Glomerular visceral epithelial cell (primary cell): ENCODE results near the gene JMJD6.

Experiments used
- DNase-seq: peaks from one replicate; pipeline ENCODE4 v3.0.0-alpha.2; 2016; ENCODE audit errors: extremely low spot score

The JMJD6 gene

GRCh38 chr17:76679239-76679638 lies 47.2 kb downstream of the JMJD6 start:
- DNase-seq, result no peak

DNA sequence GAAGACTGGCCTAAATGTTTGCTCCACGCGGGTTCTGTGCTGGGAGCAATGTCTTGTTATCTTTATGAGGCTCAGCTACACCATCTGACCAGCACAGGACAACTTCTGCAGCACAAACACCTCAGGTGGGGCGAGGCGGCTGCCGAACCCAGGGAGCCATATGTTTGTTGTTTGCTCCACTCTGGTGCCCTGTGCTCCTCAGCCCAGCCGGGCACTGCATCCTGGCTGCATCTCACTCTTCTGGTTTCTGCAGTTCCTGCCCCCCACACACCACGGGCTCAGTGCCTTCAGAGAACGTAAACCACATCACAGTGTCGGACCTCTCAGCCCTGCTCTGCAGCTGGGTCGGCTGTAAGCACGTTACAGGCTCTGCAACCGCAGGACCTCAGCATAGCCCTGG lies 48.1 kb downstream of the JMJD6 start:
- no peak for DNase-seq

DNA sequence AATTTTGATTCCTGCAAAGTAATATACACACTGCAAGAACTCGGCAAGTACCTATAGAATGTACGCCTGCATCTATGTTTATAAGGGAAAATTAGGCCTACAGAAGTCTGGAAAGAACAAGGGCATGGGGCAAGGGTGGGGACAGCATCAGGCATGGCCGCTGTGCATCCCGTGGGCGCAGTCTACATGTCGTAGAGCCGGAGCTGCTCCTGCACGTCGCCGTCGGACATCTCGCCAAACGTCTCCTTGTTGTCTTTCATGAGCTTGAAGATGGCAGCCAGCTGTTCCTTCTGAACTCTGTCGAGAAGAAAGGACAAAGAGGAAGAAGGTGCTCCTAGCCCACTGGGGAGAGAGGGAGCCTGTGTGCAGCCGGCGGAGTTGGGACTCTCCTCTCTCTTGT lies 49.0 kb downstream of the JMJD6 start:
- DNase-seq, result no peak

DNA sequence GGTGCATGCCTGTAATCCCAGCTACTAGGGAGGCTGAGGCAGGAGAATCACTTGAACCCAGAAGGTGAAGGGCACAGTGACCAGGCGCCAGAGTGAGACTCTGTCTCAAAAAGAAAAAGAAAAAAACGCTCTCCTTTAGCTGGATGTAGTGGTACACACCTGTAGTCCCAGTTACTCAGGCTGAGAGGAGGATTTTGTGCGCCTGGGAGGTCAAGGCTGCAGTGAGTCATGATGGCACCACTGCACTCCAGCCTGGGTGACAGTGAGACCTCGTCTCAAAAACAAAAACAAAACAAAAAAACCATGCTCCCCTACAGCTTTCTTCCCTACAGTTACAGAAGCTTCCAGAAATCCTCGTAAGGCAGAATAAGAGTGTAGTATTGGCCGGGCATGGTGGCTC lies 49.8 kb downstream of the JMJD6 start:
- DNase-seq, result no peak

GRCh38 chr17:76675648-76676047 lies 50.8 kb downstream of the JMJD6 start:
- no peak for DNase-seq

DNA sequence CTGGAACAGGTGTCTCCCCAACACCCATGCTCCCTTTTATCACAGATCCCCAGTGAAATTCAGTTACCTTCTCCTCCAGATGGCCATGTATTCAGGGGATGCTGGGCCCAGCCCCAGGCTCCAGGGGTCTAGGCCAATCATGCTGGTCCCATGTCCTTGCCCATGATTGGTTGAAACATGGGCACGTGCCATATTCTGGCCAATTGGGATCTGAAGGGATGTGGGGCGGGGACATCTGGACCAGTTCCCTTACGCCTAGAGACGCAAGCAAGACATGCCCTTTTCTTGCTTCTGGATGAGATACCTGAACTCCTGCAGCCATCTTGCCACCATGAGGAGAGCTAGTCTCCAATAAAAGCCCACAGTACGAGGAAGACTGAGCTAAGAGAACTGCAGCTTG lies 51.8 kb downstream of the JMJD6 start:
- no peak for DNase-seq

DNA sequence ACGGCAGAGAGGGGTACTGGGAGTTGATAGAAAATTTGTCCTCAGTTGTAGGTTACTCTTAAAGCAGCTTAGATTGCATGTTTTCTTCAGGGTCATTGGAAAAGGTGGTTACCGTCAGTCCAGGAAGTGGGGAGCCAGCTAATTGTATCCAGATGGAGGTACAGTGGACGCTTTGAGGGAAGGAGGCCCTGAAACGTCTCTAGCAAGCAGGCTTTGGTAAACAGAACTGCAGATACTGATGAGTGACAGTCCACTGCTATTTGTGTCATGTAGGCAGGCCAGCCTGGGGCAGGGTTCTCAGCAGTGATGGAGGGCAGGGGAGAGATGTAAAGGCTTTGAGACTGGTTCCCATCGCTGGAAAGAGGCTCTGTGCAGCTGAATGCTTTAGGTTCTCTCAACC lies 52.7 kb downstream of the JMJD6 start:
- DNase-seq, result no peak

GRCh38 chr17:76672892-76673291 lies 53.5 kb downstream of the JMJD6 start:
- DNase-seq, result no peak

DNA sequence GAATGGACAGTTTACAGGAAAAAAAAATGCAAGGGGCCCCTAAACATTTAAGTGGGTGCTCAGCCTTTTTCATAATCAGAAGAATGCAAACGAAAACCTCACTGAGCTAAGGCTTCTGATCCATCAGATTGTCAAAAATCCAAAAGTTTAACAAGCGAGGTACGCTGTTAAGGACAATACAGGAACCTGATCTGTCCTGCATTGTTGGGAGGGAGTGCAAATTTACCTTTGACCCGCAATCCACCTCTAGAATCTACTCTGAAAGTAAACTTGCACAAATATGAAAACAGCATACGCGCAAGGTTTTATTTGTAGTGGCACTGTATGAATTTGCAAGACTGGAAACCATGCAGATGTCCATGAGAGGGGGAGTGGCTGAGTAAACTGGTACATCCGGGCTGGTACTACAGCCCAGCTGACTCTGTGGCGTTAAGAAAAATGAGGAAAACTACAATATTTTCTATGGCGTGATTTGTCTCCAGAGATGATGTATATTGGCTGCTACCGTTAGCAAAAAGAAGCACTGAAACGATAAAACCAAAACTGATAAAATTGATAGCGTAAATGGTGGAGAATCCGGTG lies 54.0 kb downstream of the JMJD6 start:
- no peak for DNase-seq

GRCh38 chr17:76671912-76672262 lies 54.5 kb downstream of the JMJD6 start:
- no peak for DNase-seq

DNA sequence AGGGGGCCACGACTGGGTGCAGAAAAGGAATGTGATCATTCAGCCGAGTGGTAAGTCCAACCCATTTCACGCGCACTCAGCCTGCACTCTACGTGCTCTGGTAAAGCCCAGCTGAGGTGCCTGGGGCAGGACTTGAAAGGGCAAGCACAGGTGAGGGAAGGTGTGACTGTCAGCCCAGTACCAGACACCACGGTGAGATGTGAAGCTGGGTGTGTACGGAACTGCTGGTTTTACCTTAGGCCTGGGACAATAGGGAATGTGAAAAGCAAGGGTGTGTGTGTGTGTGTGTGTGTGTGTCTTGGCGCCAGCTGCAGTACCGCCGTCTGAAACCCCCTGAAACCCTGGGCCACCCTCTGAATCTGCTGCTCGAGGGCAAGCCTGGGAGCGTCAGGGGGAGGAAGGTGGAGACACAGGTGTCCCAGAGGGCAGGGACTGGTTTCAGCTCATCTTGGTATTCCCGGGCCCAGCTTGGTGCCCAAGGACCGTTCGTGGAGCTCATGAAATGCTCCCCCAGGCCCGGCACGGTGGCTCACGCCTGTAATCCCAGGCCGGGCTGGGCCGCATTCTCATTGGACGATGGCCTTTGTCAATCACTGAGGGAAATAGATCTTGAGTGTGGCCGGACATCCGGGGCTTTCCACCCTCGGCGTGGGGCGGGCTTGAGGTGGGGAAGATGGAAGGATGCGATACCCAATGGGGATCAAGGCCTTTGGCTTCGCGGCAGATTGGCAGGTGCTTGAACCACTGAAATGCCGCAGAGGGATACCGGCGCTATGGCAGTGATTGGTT lies 55.1 kb downstream of the JMJD6 start:
- DNase-seq, result peak; percentile 100

DNA sequence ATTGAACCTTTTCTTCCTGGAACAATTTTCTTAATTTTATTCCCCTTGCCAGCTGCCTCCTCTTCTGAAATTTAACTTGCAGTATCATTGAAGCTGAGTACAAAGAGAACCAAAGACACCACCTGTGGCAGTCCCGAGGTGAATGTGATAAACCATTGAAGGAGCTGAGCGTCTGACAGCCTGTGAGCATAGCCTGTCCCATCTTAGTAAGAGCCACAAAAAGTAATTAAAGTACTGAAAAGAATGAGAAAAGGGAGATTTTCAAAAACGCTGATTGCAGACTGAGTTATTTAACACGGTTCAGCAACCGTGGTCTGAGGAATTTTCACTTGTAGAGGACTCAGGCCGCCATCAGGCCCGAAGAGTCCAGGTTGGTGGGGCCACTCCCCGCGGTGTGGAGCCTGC lies 55.7 kb downstream of the JMJD6 start:
- no peak for DNase-seq

DNA sequence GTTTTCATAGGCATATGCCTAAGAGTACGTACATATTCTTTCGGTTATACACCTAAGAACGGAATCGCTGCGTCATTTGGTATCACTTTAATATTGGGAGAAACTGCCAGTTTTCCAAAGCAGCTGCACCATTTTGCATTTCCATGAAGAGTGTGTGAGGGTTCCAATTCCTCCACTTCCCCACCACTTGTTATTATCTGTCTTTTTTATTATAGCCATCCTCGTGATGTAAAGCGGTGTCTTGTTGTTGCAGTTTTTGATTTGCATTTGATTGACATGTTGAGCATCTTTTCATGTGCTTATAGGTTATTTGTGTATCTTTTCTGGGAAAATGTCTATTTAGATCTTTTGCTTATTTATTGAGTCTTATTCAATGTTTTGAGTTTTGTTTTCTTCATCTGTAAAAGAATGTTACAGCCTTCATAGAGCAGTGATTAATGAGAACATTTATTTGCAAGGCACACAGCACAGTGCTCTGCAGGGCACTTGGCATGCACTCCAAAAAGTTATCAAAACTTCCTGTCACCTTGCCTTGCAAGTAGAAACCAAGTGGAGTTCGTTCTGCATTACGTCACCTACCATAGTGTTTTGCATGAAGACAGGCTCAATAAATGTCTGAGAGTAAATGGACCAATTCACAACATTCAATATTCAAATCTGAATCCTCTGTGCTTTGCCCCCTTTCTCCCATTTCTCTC lies 56.2 kb downstream of the JMJD6 start:
- peak; percentile 32 for DNase-seq
